K562 (cell line): ENCODE data around the gene POLE2. TPM values are rescaled to one million over a fixed set of nuclear protein-coding genes. Genes with fewer than 3 reads are reported as not detected.

ENCODE experiments used
- ATAC-seq: fragments of 200-7000 bp; cut with Tn5 transposase; 3 replicates; pipeline ENCODE4 v1.9.1; 2020; ENCODE audit warnings: moderate library complexity
- BruUV-seq: library from RNA; stranded (reverse); fragments of 400-500 nt; replicated peaks from 2 replicates; lab custom pipeline; 2021; lab: Mats Ljungman, UMichigan
- CTCF ChIA-PET: fragments of 300-600 bp; formaldehyde crosslinking; extraction: SDS; loops from one replicate; lab custom pipeline; 2021; ENCODE audit warnings: low intra/inter-chr PET ratio; lab: Yijun Ruan, JAX
- POLR2A ChIA-PET: fragments of 300-600, 350-650 bp; sonication (Branson Sonifier 250); formaldehyde crosslinking; extraction: SDS; loops from one replicate; lab custom pipeline; 2021; ENCODE audit warnings: antibody characterized with exemption, inconsistent platforms; lab: Yijun Ruan, JAX
- DNase-seq, 4 experiments: peaks; one replicate each; pipeline versions ENCODE4 v3.0.0 to v3.0.0-alpha.2; 2011 to 2018; ENCODE audit warnings: low spot score in 3 of 4, mixed read lengths in 3 of 4; ENCODE audit errors: extremely low read depth in 1 of 4
- FAIRE-seq: peaks from 2 replicates; lab custom pipeline; 2011; peaks lifted over from hg19 to GRCh38; lab: Jason Lieb, UNC
- H2AFZ ChIP-seq: 2 replicates; pipeline ENCODE4 v1.6.0; 2011; ENCODE audit warnings: low read depth, low read length, control low read depth, inconsistent platforms
- H3K27ac ChIP-seq: fragments of 200-600 bp; 3 replicates; pipeline ENCODE4 v1.8.0; 2011; ENCODE audit warnings: low read depth, mild to moderate bottlenecking, control low read depth, inconsistent platforms, low read length, moderate library complexity, mixed read lengths; ENCODE audit errors: extremely low read depth
- H3K27me3 ChIP-seq, 2 experiments: fragments of 300-600 bp in 1 of 2; 2 replicates in 1 of 2; 3 replicates in 1 of 2; pipeline versions ENCODE4 v1.6.0 to v1.8.0; 2011; ENCODE audit warnings: inconsistent platforms in 2 of 2, low read length in 2 of 2, mild to moderate bottlenecking in 1 of 2, mixed read lengths in 1 of 2, moderate library complexity in 1 of 2; ENCODE audit not compliant: control insufficient read depth in 2 of 2, insufficient read depth in 2 of 2
- H3K36me3 ChIP-seq: fragments of 300-600 bp; 3 replicates; pipeline ENCODE4 v1.8.0; 2011; ENCODE audit warnings: mild to moderate bottlenecking, low read length, inconsistent platforms; ENCODE audit not compliant: control insufficient read depth, insufficient read depth
- H3K4me1 ChIP-seq, 2 experiments: fragments of 200-600 bp in 1 of 2; replicated peaks in 1 of 2; 2 replicates in 1 of 2; 3 replicates in 1 of 2; pipeline versions ENCODE4 v1.5.1 to v1.8.0; 2011; ENCODE audit warnings: inconsistent platforms in 2 of 2, low read length in 2 of 2, mild to moderate bottlenecking in 1 of 2, mixed read lengths in 1 of 2, moderate library complexity in 1 of 2; ENCODE audit not compliant: control insufficient read depth in 2 of 2, insufficient read depth in 2 of 2
- H3K4me2 ChIP-seq: 2 replicates; pipeline ENCODE4 v1.6.1; 2011; ENCODE audit warnings: low read length, control low read depth, inconsistent platforms, mixed read lengths; ENCODE audit not compliant: insufficient read depth
- H3K4me3 ChIP-seq: fragments of 200-600 bp; sonication (generic), shearing (Covaris generic); 2 replicates; pipeline ENCODE4 v1.5.1; 2016; ENCODE audit warnings: control low read depth, inconsistent platforms
- H3K79me2 ChIP-seq: fragments of 200-600 bp; 3 replicates; pipeline ENCODE4 v1.8.0; 2011; ENCODE audit warnings: low read length, inconsistent platforms; ENCODE audit not compliant: control insufficient read depth, insufficient read depth
- H3K9ac ChIP-seq, 2 experiments: 2 replicates each; pipeline versions ENCODE4 v1.6.0 to v1.6.1; 2011; ENCODE audit warnings: low read depth in 2 of 2, low read length in 2 of 2, control low read depth in 1 of 2, inconsistent platforms in 1 of 2, mild to moderate bottlenecking in 1 of 2, mixed read lengths in 1 of 2; ENCODE audit not compliant: insufficient read depth in 1 of 2
- H3K9me1 ChIP-seq: one replicate; pipeline ENCODE4 v1.6.0; 2011; ENCODE audit warnings: inconsistent platforms, mild to moderate bottlenecking, low read length, moderate library complexity; ENCODE audit not compliant: control insufficient read depth, insufficient read depth
- H3K9me3 ChIP-seq: replicated peaks from 2 replicates; pipeline ENCODE4 v1.5.1; 2011; ENCODE audit warnings: low read depth, low read length, inconsistent platforms; ENCODE audit not compliant: control insufficient read depth, insufficient read depth
- H4K20me1 ChIP-seq: replicated peaks from 2 replicates; pipeline ENCODE4 v1.6.1; 2011; ENCODE audit warnings: low read length, inconsistent platforms, mixed read lengths; ENCODE audit not compliant: control insufficient read depth, insufficient read depth
- CBFA2T2 ChIP-seq: fragments of 450-650 bp; conservative IDR thresholded peaks from 2 replicates; pipeline ENCODE4 v1.6.1; 2017; ENCODE audit warnings: mild to moderate bottlenecking
- CBX5 ChIP-seq: IDR thresholded peaks from 2 replicates; pipeline ENCODE4 v1.6.1; 2014; ENCODE audit warnings: low read depth, borderline replicate concordance
- CTBP1 ChIP-seq: fragments of 450-650 bp; IDR thresholded peaks from 2 replicates; pipeline ENCODE4 v1.6.1; 2016; ENCODE audit warnings: borderline replicate concordance
- ETV1 ChIP-seq: fragments of 450-650 bp; conservative IDR thresholded peaks from 2 replicates; pipeline ENCODE4 v1.6.1; 2016; ENCODE audit warnings: missing genetic modification characterization, control low read depth, low read depth, missing compliant biosample characterization
- FOXJ2 ChIP-seq: fragments of 200-800 bp; sonication (Bioruptor generic); IDR thresholded peaks from 2 replicates; pipeline ENCODE4 v1.6.1; 2016; ENCODE audit warnings: missing genetic modification characterization, missing compliant biosample characterization
- GATAD2B ChIP-seq: fragments of 450-650 bp; IDR thresholded peaks from 2 replicates; pipeline ENCODE4 v1.6.1; 2017; ENCODE audit warnings: mild to moderate bottlenecking, borderline replicate concordance
- JUNB ChIP-seq: fragments of 450-650 bp; formaldehyde crosslinking; conservative IDR thresholded peaks from 2 replicates; pipeline ENCODE4 v1.4.0; 2020; ENCODE audit warnings: mild to moderate bottlenecking
- MEIS2 ChIP-seq: fragments of 450-650 bp; IDR thresholded peaks from 2 replicates; pipeline ENCODE4 v1.6.1; 2014; ENCODE audit warnings: mild to moderate bottlenecking; ENCODE audit not compliant: partially characterized antibody
- NR3C1 ChIP-seq: sonication (generic); formaldehyde crosslinking; IDR thresholded peaks from 2 replicates; pipeline ENCODE4 v1.8.1; 2022; ENCODE audit warnings: missing genetic modification reagents
- POLR2H ChIP-seq: IDR thresholded peaks from 2 replicates; pipeline ENCODE4 v1.6.1; 2016; ENCODE audit warnings: missing genetic modification characterization, low read depth, mild to moderate bottlenecking, control low read depth, missing compliant biosample characterization, moderate library complexity
- PRMT5 ChIP-seq: sonication (generic); formaldehyde crosslinking; IDR thresholded peaks from 2 replicates; pipeline ENCODE4 v1.5.0; 2020; ENCODE audit warnings: missing genetic modification reagents
- SNAPC5 ChIP-seq: fragments of 250-450 bp; sonication (Bioruptor Pico); IDR thresholded peaks from 2 replicates; pipeline ENCODE4 v1.8.0; 2021; ENCODE audit warnings: moderate library complexity, mild to moderate bottlenecking, inconsistent platforms
- SNRNP70 ChIP-seq: fragments of 200-400 bp; formaldehyde crosslinking; optimal IDR thresholded peaks from 2 replicates; pipeline ENCODE3; 2017; ENCODE audit warnings: low read depth, low read length
- SP2 ChIP-seq: IDR thresholded peaks from 2 replicates; pipeline ENCODE4 v1.6.1; 2011; ENCODE audit warnings: mild to moderate bottlenecking, low read depth, low read length, moderate library complexity; ENCODE audit not compliant: poor library complexity, severe bottlenecking; ENCODE audit errors: extremely low read depth
- SPI1 ChIP-seq: IDR thresholded peaks from 2 replicates; pipeline ENCODE4 v1.6.1; 2011; ENCODE audit warnings: low read depth, low read length, control low read depth, borderline replicate concordance
- TRIM24 ChIP-seq, 2 experiments: fragments of 450-650 bp; IDR thresholded peaks; 2 replicates each; pipeline ENCODE4 v1.6.1; 2016
- ZNF24 ChIP-seq: fragments of 450-650 bp; IDR thresholded peaks from 2 replicates; pipeline ENCODE4 v1.6.1; 2016
- ZNF75A ChIP-seq: fragments of 450-650 bp; formaldehyde crosslinking; IDR thresholded peaks from 2 replicates; pipeline ENCODE4 v1.4.0; 2020; ENCODE audit warnings: mild to moderate bottlenecking
- ZNF780A ChIP-seq: fragments of 250-450 bp; sonication (Bioruptor Pico); IDR thresholded peaks from 2 replicates; pipeline ENCODE4 v1.5.0; 2021; ENCODE audit warnings: mild to moderate bottlenecking
- WGBS: fragments of 100-300 bp; shearing (Covaris generic); methylation state at CpG from one replicate; pipeline ENCODE4 v1.1.6; 2016; ENCODE audit warnings: low coverage, mixed read lengths; ENCODE audit not compliant: insufficient coverage; ENCODE audit errors: missing lambda C conversion rate; 5-methylcytosine and 5-hydroxymethylcytosine counted together
- in situ Hi-C: fragments of 300-500 bp; cut with MboI; formaldehyde crosslinking; loops from 4 replicates; pipeline ENCODE4 v1.15.0; 2018; ENCODE audit warnings: inconsistent platforms, mixed read lengths
- intact Hi-C: fragments of 100-400 bp; cut with micrococcal nuclease; formaldehyde crosslinking; loops from 2 replicates; pipeline ENCODE4 v1.14.2; 2022
- polyA plus RNA-seq, 8 experiments: library from polyadenylated mRNA; depleted of rRNA in 4 of 8; stranded (reverse) in 5 of 8; unstranded in 3 of 8; fragments of >200 nt; fragmentation: Nextera tagmentation in 2 of 8; fragmentation: Illumina TruSeq in 1 of 8; extraction: Ambion mirVana in 2 of 8; extraction: Trizol in 1 of 8; gene quantifications; 2 replicates each; pipeline versions ENCODE4 v1.2.1 to v1.2.3, GENCODE V29; 2011 to 2014; ENCODE audit warnings: inconsistent platforms in 1 of 8, missing spikeins in 1 of 8
- total RNA-seq, 7 experiments: library from RNA; depleted of rRNA in 6 of 7; stranded (reverse); fragments of >200 nt in 6 of 7; fragmentation: Illumina TruSeq in 2 of 7; extraction: Trizol in 2 of 7; gene quantifications; 2 replicates each; pipeline versions ENCODE4 v1.2.1 to v1.2.3, GENCODE V29; 2011 to 2021; ENCODE audit warnings: low replicate concordance in 1 of 7

The POLE2 gene
- total and polyA plus RNA-seq, 9 of the 15 experiments (the other 6 are each of a cell fraction or from before 2014, with no cell fraction given) = 30.7 to 78.4 (median 55.4) TPM

GRCh38 chr14:49607583-49607982 is 80.4 kb downstream of the POLE2 start:
- Histone ChIP-seq H3K79me2 (peaks cover 16% of the 10 kb centered on the region), H3K27ac (no peak overlapping the region), H2AFZ (no peak overlapping the region)
- BruUV-seq = no TSS peak
- intact Hi-C loops = no loop called here
- FAIRE-seq = no peak
- no peak for TF ChIP-seq ZNF780A (CRISPR knock-in tag)
- TF ChIP-seq ETV1 = no peak
- TF ChIP-seq PRMT5 (CRISPR knock-in tag) = no peak
- TF ChIP-seq FOXJ2 (tag) = no peak
- TF ChIP-seq GATAD2B = no peak
- TF ChIP-seq SP2 = no peak
- no peak for TF ChIP-seq ZNF24
- no peak for TF ChIP-seq CTBP1
- TF ChIP-seq JUNB = no peak
- TF ChIP-seq ZNF75A (CRISPR knock-in tag) = no peak
- TF ChIP-seq SPI1 = no peak
- no peak for TF ChIP-seq SNAPC5 (CRISPR knock-in tag)
- no peak for TF ChIP-seq POLR2H (tag)
- TF ChIP-seq SNRNP70 = no peak
- TF ChIP-seq MEIS2 = no peak
- no peak for TF ChIP-seq CBFA2T2
- no peak for TF ChIP-seq TRIM24 (IDR thresholded peaks at IDR 0.05)
- TF ChIP-seq NR3C1 (CRISPR knock-in tag) = no peak
- TF ChIP-seq CBX5 = no peak
- TF ChIP-seq, all 486 proteins: peak for 0
- DNase-seq (no peak), ATAC-seq (no peak)
- H3K9me1 ChIP-seq = no peaks in the 10 kb centered on the region
- in situ Hi-C loops = no loop called here
- POLR2A ChIA-PET = interaction anchor here (0.9 kb wide), 1 partner anchor 12 kb away, joined by 4 read pairs; no protein-coding TSS in a partner anchor
- H3K9ac ChIP-seq = no peak overlapping the region
- no peaks in the 10 kb centered on the region for H3K27me3 ChIP-seq
- peaks cover 48% of the 10 kb centered on the region for H3K36me3 ChIP-seq
- H3K4me2 ChIP-seq = no peak overlapping the region
- no peaks in the 10 kb centered on the region for H3K9me3 ChIP-seq
- 92% methylated on average over 6 of the region's 6 CpGs for WGBS
- CTCF ChIA-PET = no interaction called here
- H3K4me3 ChIP-seq = no peak overlapping the region
- H4K20me1 ChIP-seq = no peaks in the 10 kb centered on the region
- no peaks in the 10 kb centered on the region; a peak in 2 of 5 replicates for H3K4me1 ChIP-seq
